K562 (cell line): ENCODE measurements around the gene ZDHHC22. TPM values are rescaled to one million over a fixed set of nuclear protein-coding genes. Genes with fewer than 3 reads are reported as not detected.

Experiments
- ATAC-seq: fragments of 200-7000 bp; cut with Tn5 transposase; 3 replicates; pipeline ENCODE4 v1.9.1; 2020; ENCODE audit warnings: moderate library complexity
- BruUV-seq: library from RNA; stranded (reverse); fragments of 400-500 nt; replicated peaks from 2 replicates; lab custom pipeline; 2021; lab: Mats Ljungman, UMichigan
- CTCF ChIA-PET: fragments of 300-600 bp; formaldehyde crosslinking; extraction: SDS; loops from one replicate; lab custom pipeline; 2021; ENCODE audit warnings: low intra/inter-chr PET ratio; lab: Yijun Ruan, JAX
- POLR2A ChIA-PET: fragments of 300-600, 350-650 bp; sonication (Branson Sonifier 250); formaldehyde crosslinking; extraction: SDS; loops from one replicate; lab custom pipeline; 2021; ENCODE audit warnings: antibody characterized with exemption, inconsistent platforms; lab: Yijun Ruan, JAX
- DNase-seq, 4 experiments: peaks; one replicate each; pipeline versions ENCODE4 v3.0.0 to v3.0.0-alpha.2; 2011 to 2018; ENCODE audit warnings: low spot score in 3 of 4, mixed read lengths in 3 of 4; ENCODE audit errors: extremely low read depth in 1 of 4
- FAIRE-seq: peaks from 2 replicates; lab custom pipeline; 2011; peaks lifted over from hg19 to GRCh38; lab: Jason Lieb, UNC
- H2AFZ ChIP-seq: 2 replicates; pipeline ENCODE4 v1.6.0; 2011; ENCODE audit warnings: low read depth, low read length, control low read depth, inconsistent platforms
- H3K27ac ChIP-seq: fragments of 200-600 bp; 3 replicates; pipeline ENCODE4 v1.8.0; 2011; ENCODE audit warnings: low read depth, mild to moderate bottlenecking, control low read depth, inconsistent platforms, low read length, moderate library complexity, mixed read lengths; ENCODE audit errors: extremely low read depth
- H3K27me3 ChIP-seq, 2 experiments: fragments of 300-600 bp in 1 of 2; 2 replicates in 1 of 2; 3 replicates in 1 of 2; pipeline versions ENCODE4 v1.6.0 to v1.8.0; 2011; ENCODE audit warnings: inconsistent platforms in 2 of 2, low read length in 2 of 2, mild to moderate bottlenecking in 1 of 2, mixed read lengths in 1 of 2, moderate library complexity in 1 of 2; ENCODE audit not compliant: control insufficient read depth in 2 of 2, insufficient read depth in 2 of 2
- H3K36me3 ChIP-seq: fragments of 300-600 bp; 3 replicates; pipeline ENCODE4 v1.8.0; 2011; ENCODE audit warnings: mild to moderate bottlenecking, low read length, inconsistent platforms; ENCODE audit not compliant: control insufficient read depth, insufficient read depth
- H3K4me1 ChIP-seq, 2 experiments: fragments of 200-600 bp in 1 of 2; replicated peaks in 1 of 2; 2 replicates in 1 of 2; 3 replicates in 1 of 2; pipeline versions ENCODE4 v1.5.1 to v1.8.0; 2011; ENCODE audit warnings: inconsistent platforms in 2 of 2, low read length in 2 of 2, mild to moderate bottlenecking in 1 of 2, mixed read lengths in 1 of 2, moderate library complexity in 1 of 2; ENCODE audit not compliant: control insufficient read depth in 2 of 2, insufficient read depth in 2 of 2
- H3K4me2 ChIP-seq: 2 replicates; pipeline ENCODE4 v1.6.1; 2011; ENCODE audit warnings: low read length, control low read depth, inconsistent platforms, mixed read lengths; ENCODE audit not compliant: insufficient read depth
- H3K4me3 ChIP-seq: fragments of 200-600 bp; sonication (generic), shearing (Covaris generic); 2 replicates; pipeline ENCODE4 v1.5.1; 2016; ENCODE audit warnings: control low read depth, inconsistent platforms
- H3K79me2 ChIP-seq: fragments of 200-600 bp; 3 replicates; pipeline ENCODE4 v1.8.0; 2011; ENCODE audit warnings: low read length, inconsistent platforms; ENCODE audit not compliant: control insufficient read depth, insufficient read depth
- H3K9ac ChIP-seq, 2 experiments: 2 replicates each; pipeline versions ENCODE4 v1.6.0 to v1.6.1; 2011; ENCODE audit warnings: low read depth in 2 of 2, low read length in 2 of 2, control low read depth in 1 of 2, inconsistent platforms in 1 of 2, mild to moderate bottlenecking in 1 of 2, mixed read lengths in 1 of 2; ENCODE audit not compliant: insufficient read depth in 1 of 2
- H3K9me1 ChIP-seq: one replicate; pipeline ENCODE4 v1.6.0; 2011; ENCODE audit warnings: inconsistent platforms, mild to moderate bottlenecking, low read length, moderate library complexity; ENCODE audit not compliant: control insufficient read depth, insufficient read depth
- H3K9me3 ChIP-seq: replicated peaks from 2 replicates; pipeline ENCODE4 v1.5.1; 2011; ENCODE audit warnings: low read depth, low read length, inconsistent platforms; ENCODE audit not compliant: control insufficient read depth, insufficient read depth
- H4K20me1 ChIP-seq: replicated peaks from 2 replicates; pipeline ENCODE4 v1.6.1; 2011; ENCODE audit warnings: low read length, inconsistent platforms, mixed read lengths; ENCODE audit not compliant: control insufficient read depth, insufficient read depth
- CBFA2T3 ChIP-seq: fragments of 450-650 bp; IDR thresholded peaks from 2 replicates; pipeline ENCODE4 v1.6.1; 2017
- MYC ChIP-seq, 2 experiments: fragments of 250-450 bp in 1 of 2; sonication (Bioruptor Pico) in 1 of 2; IDR thresholded peaks; 2 replicates each; pipeline versions ENCODE4 v1.5.1 to v1.6.1; 2012 to 2021; ENCODE audit warnings: low read depth in 2 of 2, borderline replicate concordance in 1 of 2, improper control_type of control experiment in 1 of 2, low read length in 1 of 2, mild to moderate bottlenecking in 1 of 2, moderate library complexity in 1 of 2
- NCOA2 ChIP-seq, 2 experiments: fragments of 450-650 bp; IDR thresholded peaks; 2 replicates each; pipeline ENCODE4 v1.6.1; 2018; ENCODE audit warnings: mild to moderate bottlenecking in 2 of 2, moderate library complexity in 1 of 2; ENCODE audit not compliant: partially characterized antibody in 2 of 2
- USF2 ChIP-seq: sonication (generic); formaldehyde crosslinking; IDR thresholded peaks from 2 replicates; pipeline ENCODE4 v1.5.0; 2020; ENCODE audit warnings: missing genetic modification reagents
- ZNF12 ChIP-seq: sonication (generic); formaldehyde crosslinking; IDR thresholded peaks from 2 replicates; pipeline ENCODE4 v1.4.0; 2020; ENCODE audit warnings: mild to moderate bottlenecking, missing genetic modification reagents
- WGBS: fragments of 100-300 bp; shearing (Covaris generic); methylation state at CpG from one replicate; pipeline ENCODE4 v1.1.6; 2016; ENCODE audit warnings: low coverage, mixed read lengths; ENCODE audit not compliant: insufficient coverage; ENCODE audit errors: missing lambda C conversion rate; 5-methylcytosine and 5-hydroxymethylcytosine counted together
- in situ Hi-C: fragments of 300-500 bp; cut with MboI; formaldehyde crosslinking; loops from 4 replicates; pipeline ENCODE4 v1.15.0; 2018; ENCODE audit warnings: inconsistent platforms, mixed read lengths
- intact Hi-C: fragments of 100-400 bp; cut with micrococcal nuclease; formaldehyde crosslinking; loops from 2 replicates; pipeline ENCODE4 v1.14.2; 2022
- polyA plus RNA-seq, 8 experiments: library from polyadenylated mRNA; depleted of rRNA in 4 of 8; stranded (reverse) in 5 of 8; unstranded in 3 of 8; fragments of >200 nt; fragmentation: Nextera tagmentation in 2 of 8; fragmentation: Illumina TruSeq in 1 of 8; extraction: Ambion mirVana in 2 of 8; extraction: Trizol in 1 of 8; gene quantifications; 2 replicates each; pipeline versions ENCODE4 v1.2.1 to v1.2.3, GENCODE V29; 2011 to 2014; ENCODE audit warnings: inconsistent platforms in 1 of 8, missing spikeins in 1 of 8
- total RNA-seq, 7 experiments: library from RNA; depleted of rRNA in 6 of 7; stranded (reverse); fragments of >200 nt in 6 of 7; fragmentation: Illumina TruSeq in 2 of 7; extraction: Trizol in 2 of 7; gene quantifications; 2 replicates each; pipeline versions ENCODE4 v1.2.1 to v1.2.3, GENCODE V29; 2011 to 2021; ENCODE audit warnings: low replicate concordance in 1 of 7

The ZDHHC22 gene
- total and polyA plus RNA-seq, 9 of the 15 experiments (the other 6 are each of a cell fraction or from before 2014, with no cell fraction given) = not detected

DNA sequence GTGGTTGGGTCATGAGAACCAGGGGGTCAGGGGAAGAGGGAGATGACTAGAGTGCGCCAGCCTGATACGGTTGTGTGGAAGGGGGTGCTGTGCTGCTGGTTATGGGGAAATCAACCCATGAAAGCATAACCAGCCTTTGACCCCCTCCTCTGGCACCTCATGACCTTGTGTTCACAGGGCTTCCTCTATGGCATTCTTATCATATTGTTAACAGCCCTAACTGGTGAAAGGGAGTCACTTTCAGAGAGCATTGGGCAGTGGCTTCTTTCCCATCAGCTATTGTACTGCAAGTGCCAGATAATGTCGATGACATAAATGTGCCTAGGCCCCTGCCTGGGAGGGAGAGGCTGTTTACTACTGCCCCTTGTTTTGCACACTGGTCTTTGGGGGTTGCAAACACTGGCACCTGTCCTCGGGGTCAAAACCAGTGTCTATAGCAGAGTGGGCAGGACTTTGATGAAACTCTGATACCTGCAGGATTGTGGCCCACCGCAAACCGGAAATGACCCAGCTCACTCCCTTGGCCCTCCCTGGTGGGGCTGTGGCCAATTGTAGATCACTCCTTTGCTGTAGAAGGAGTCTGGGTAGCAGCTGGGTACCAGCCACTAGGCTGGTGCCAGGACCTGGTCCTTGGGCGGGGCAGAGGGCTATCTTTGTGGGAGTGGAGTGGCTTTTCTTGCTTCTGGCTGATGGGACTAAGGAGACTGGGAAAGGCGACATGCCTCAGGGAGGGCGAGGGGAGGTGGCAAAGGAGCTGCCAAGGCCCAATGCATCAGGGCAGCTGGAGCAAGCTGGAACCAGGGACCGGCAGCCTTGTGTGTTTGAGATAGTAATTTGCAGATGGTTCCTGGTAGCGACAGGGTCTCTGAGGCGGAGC lies 39.4 kb upstream of the ZDHHC22 start:
- Histone ChIP-seq H3K4me1 (peaks cover 0 to 13% of the 10 kb centered on the region in 2 experiments; a peak in 3 of 5 replicates), H3K9me1 (no peaks in the 10 kb centered on the region), H3K9ac (no peak overlapping the region), H3K9me3 (no peaks in the 10 kb centered on the region), H3K27ac (no peak overlapping the region), H4K20me1 (no peaks in the 10 kb centered on the region), H2AFZ (no peak overlapping the region), H3K4me2 (no peak overlapping the region), H3K36me3 (no peaks in the 10 kb centered on the region), H3K79me2 (no peaks in the 10 kb centered on the region), H3K27me3 (peaks cover 0 to 44% of the 10 kb centered on the region in 2 experiments; a peak in 3 of 5 replicates), H3K4me3 (no peak overlapping the region)
- ChIA-PET POLR2A (interaction anchor here (0.6 to 1.1 kb wide), 2 partner anchors 13 to 48 kb away, joined by 4 read pairs; no protein-coding TSS in a partner anchor), CTCF (no interaction called here)
- 2% methylated on average over 10 of the region's 12 CpGs for WGBS
- BruUV-seq = no TSS peak
- FAIRE-seq (no peak), ATAC-seq (no peak), DNase-seq (no peak)
- in situ Hi-C loops (no loop called here), intact Hi-C loops (no loop called here)
- no peak for TF ChIP-seq MYC (IDR thresholded peaks at IDR 0.05; ENCODE audit: low read depth, low read length)
- no peak for TF ChIP-seq MYC (CRISPR knock-in tag; IDR thresholded peaks at IDR 0.05; ENCODE audit: borderline replicate concordance, low read depth)
- peak; percentile 21; the same call in 1 of the 2 replicates for TF ChIP-seq CBFA2T3
- no peak for TF ChIP-seq ZNF12
- TF ChIP-seq NCOA2 (IDR thresholded peaks at IDR 0.05; ENCODE audit: partially characterized antibody in 2 of 2) = peak in 1 of 2 experiments; percentile 87
- no peak for TF ChIP-seq USF2 (CRISPR knock-in tag)
